KMS-11 (cell line): ENCODE measurements around the gene IFI27L2.

ENCODE experiments used
- H2AFZ ChIP-seq: fragments of 200-600 bp; sonication (generic); 2 replicates; pipeline ENCODE4 v1.6.1; 2016; ENCODE audit warnings: antibody characterized with exemption, mixed run types, low read depth
- H3K27ac ChIP-seq: fragments of 200-600 bp; sonication (generic); 2 replicates; pipeline ENCODE4 v1.6.1; 2016; ENCODE audit warnings: mild to moderate bottlenecking, mixed run types
- H3K27me3 ChIP-seq: fragments of 200-600 bp; sonication (generic); 2 replicates; pipeline ENCODE4 v1.6.1; 2017; ENCODE audit warnings: mild to moderate bottlenecking, low read depth, mixed run types, moderate library complexity; ENCODE audit not compliant: insufficient read depth
- H3K36me3 ChIP-seq: fragments of 200-600 bp; sonication (generic); 2 replicates; pipeline ENCODE4 v1.6.1; 2017; ENCODE audit warnings: mild to moderate bottlenecking, mixed run types; ENCODE audit not compliant: insufficient read depth
- H3K4me1 ChIP-seq: fragments of 200-600 bp; sonication (generic); 2 replicates; pipeline ENCODE4 v1.6.1; 2016; ENCODE audit warnings: mild to moderate bottlenecking, low read depth, mixed run types; ENCODE audit not compliant: poor library complexity, severe bottlenecking
- H3K4me2 ChIP-seq: fragments of 200-600 bp; sonication (generic); 2 replicates; pipeline ENCODE4 v1.7.0; 2016; ENCODE audit warnings: mild to moderate bottlenecking, mixed run types
- H3K4me3 ChIP-seq: fragments of 200-600 bp; sonication (generic); IDR thresholded peaks from 2 replicates; pipeline ENCODE4 v1.6.1; 2017; ENCODE audit warnings: low read depth, low read length, mixed read lengths; ENCODE audit not compliant: insufficient read depth
- H3K79me2 ChIP-seq: fragments of 200-600 bp; sonication (generic); 2 replicates; pipeline ENCODE4 v1.6.1; 2016; ENCODE audit warnings: low read depth, mixed run types; ENCODE audit not compliant: insufficient read depth
- H3K9ac ChIP-seq: fragments of 200-600 bp; sonication (generic); 2 replicates; pipeline ENCODE4 v1.6.1; 2016; ENCODE audit warnings: mild to moderate bottlenecking, mixed run types
- H4K20me1 ChIP-seq: fragments of 200-600 bp; sonication (generic); 2 replicates; pipeline ENCODE4 v1.6.1; 2016; ENCODE audit warnings: mild to moderate bottlenecking, mixed run types; ENCODE audit not compliant: insufficient read depth
- CTCF ChIP-seq: fragments of 200-600 bp; sonication (generic); conservative IDR thresholded peaks from 2 replicates; pipeline ENCODE4 v1.6.1; 2017; ENCODE audit warnings: low read depth, mild to moderate bottlenecking, antibody characterized with exemption, low read length, moderate library complexity, mixed read lengths

IFI27L2 gene

GRCh38 chr14:94132285-94132887, 3.0 kb upstream of the IFI27L2 start:
- TF ChIP-seq CTCF = peak; percentile 81
- no peak overlapping the region for H2AFZ ChIP-seq
- no peaks in the 10 kb centered on the region for H3K27me3 ChIP-seq
- no peak overlapping the region for H3K9ac ChIP-seq
- peaks cover 9% of the 10 kb centered on the region for H3K4me1 ChIP-seq
- H3K27ac ChIP-seq = no peak overlapping the region
- no peak overlapping the region for H3K4me3 ChIP-seq
- H3K79me2 ChIP-seq = no peaks in the 10 kb centered on the region
- no peaks in the 10 kb centered on the region for H4K20me1 ChIP-seq
- no peaks in the 10 kb centered on the region for H3K36me3 ChIP-seq
- H3K4me2 ChIP-seq = 0 out of 2 replicates have a peak overlapping the region, but pooled peaks have one; percentile 26

- Histone ChIP-seq H2AFZ (peak overlapping the region; percentile 91), H3K4me2 (peak overlapping the region; percentile 81), H3K27ac (no peak overlapping the region), H3K9ac (no peak overlapping the region; the same call in 1 of the 2 replicates), H3K4me1 (peaks cover 4% of the 10 kb centered on the region), H3K4me3 (no peak overlapping the region), H3K79me2 (no peaks in the 10 kb centered on the region), H3K36me3 (no peaks in the 10 kb centered on the region), H4K20me1 (no peaks in the 10 kb centered on the region), H3K27me3 (no peaks in the 10 kb centered on the region)
- 0 out of 2 replicates have a peak, but pooled peaks have one; percentile 35 for TF ChIP-seq CTCF
These were observed 482 bp upstream of the IFI27L2 start for GRCh38 chr14:94129758-94130414.

GRCh38 chr14:94128216-94128839, 1.1 kb downstream of the IFI27L2 start:
- H3K27ac ChIP-seq = no peak overlapping the region
- no peak for TF ChIP-seq CTCF
- no peak overlapping the region for H3K4me3 ChIP-seq
- H3K9ac ChIP-seq = no peak overlapping the region
- H3K36me3 ChIP-seq = no peaks in the 10 kb centered on the region
- H3K79me2 ChIP-seq = no peaks in the 10 kb centered on the region
- H3K27me3 ChIP-seq = no peaks in the 10 kb centered on the region
- H2AFZ ChIP-seq = no peak overlapping the region
- H4K20me1 ChIP-seq = no peaks in the 10 kb centered on the region
- peak overlapping the region; percentile 80; the same call in 1 of the 2 replicates for H3K4me2 ChIP-seq
- peaks cover 4% of the 10 kb centered on the region for H3K4me1 ChIP-seq

GRCh38 chr14:94127330-94127729, 2.1 kb downstream of the IFI27L2 start:
- peaks cover 4% of the 10 kb centered on the region for H3K4me1 ChIP-seq
- no peaks in the 10 kb centered on the region for H3K36me3 ChIP-seq
- H3K4me3 ChIP-seq = no peak overlapping the region
- H3K9ac ChIP-seq = no peak overlapping the region
- H3K27me3 ChIP-seq = no peaks in the 10 kb centered on the region
- no peaks in the 10 kb centered on the region for H4K20me1 ChIP-seq
- no peak overlapping the region for H3K27ac ChIP-seq
- H2AFZ ChIP-seq = no peak overlapping the region
- H3K79me2 ChIP-seq = no peaks in the 10 kb centered on the region
- no peak for TF ChIP-seq CTCF
- no peak overlapping the region for H3K4me2 ChIP-seq
